ENCODE results near the gene COL24A1.

DNA sequence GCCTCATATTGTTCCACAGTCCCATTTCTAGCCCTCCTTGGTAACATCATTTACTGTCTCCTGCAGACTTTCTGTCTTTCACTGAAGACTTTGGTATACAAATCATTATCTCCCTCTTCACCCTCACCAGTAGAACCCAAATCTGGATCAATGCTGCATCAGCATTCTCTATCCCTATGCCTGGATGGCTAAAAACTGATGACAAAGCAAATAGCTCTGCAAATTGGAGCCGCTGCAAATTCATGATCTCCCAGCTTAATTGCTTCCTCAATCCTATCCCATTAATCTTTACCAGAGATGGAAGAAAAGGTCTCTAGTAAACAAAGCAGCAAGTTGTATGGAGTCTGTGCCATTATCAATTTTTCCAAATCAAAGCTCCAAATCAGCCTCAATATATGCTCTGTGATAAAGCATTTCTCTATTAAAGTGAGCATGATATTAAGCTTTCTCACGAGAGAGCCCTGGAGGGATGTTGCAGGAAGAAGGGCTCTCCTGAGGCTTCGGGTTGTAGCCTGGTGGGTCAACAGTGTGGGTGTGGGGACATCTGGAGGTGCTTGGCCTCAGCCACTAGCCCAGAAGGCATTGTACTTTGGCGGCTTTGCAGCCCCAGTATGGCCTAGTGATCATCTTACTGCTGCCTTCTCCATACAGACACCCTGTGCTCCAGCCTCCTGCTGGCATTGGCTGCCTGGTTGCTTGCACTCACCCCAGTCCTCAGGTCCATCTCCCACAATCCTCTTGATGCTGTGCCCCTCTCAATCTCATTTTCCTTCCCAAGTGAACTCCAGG, 46.2 kb upstream of the COL24A1 start:
- TF ChIP-seq POLR2AphosphoS5 (IDR thresholded peaks at IDR 0.05; ENCODE audit: borderline replicate concordance, low read depth, low read length): no peak
- TF ChIP-seq EZH2 (IDR thresholded peaks at IDR 0.05): no peak
